Measurements from ENCODE around the gene WDR47.
"Not testable (repeated sequence)": the region's sequence is repeated elsewhere in the genome, so short reads cannot be mapped to it uniquely, and the experiment has no call there.

DNA sequence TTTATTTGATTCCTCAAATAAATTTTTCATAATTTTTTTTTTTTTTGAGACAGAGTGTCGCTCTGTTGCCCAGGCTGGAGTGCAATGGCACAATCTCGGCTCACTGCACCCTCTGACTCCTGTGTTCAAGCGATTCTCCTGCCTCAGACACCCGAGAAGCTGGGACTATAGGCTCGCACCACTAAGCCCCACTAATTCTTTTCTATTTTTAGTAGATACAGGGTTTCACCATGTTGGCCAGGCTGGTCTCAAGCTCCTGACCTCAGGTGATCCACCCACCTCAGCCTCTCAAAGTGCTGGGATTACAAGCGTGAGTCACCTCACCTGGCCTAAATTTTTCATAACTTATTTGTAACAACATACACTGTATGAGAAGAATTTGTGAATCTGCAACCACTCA lies 24.2 kb downstream of the WDR47 start:
- TF ChIP-seq POLR2A (IDR thresholded peaks at IDR 0.05; ENCODE audit: borderline replicate concordance, extremely low read depth, insufficient read depth, insufficient read length); ZNF274 (IDR thresholded peaks at IDR 0.05; ENCODE audit: low read depth, low read length); CEBPB (IDR thresholded peaks at IDR 0.05; ENCODE audit: low read depth); SIN3A (IDR thresholded peaks at IDR 0.05; ENCODE audit: low read depth); SP1 (IDR thresholded peaks at IDR 0.05; ENCODE audit: low read depth); POLR2AphosphoS5 (IDR thresholded peaks at IDR 0.05; ENCODE audit: low read depth, low read length); JUND (IDR thresholded peaks at IDR 0.05); EZH2phosphoT487 (IDR thresholded peaks at IDR 0.05; ENCODE audit: borderline replicate concordance); EGR1 (IDR thresholded peaks at IDR 0.05; ENCODE audit: low read depth); RAD21 (IDR thresholded peaks at IDR 0.05; ENCODE audit: low read depth): not testable (repeated sequence)
- TF ChIP-seq, protein P1, sequence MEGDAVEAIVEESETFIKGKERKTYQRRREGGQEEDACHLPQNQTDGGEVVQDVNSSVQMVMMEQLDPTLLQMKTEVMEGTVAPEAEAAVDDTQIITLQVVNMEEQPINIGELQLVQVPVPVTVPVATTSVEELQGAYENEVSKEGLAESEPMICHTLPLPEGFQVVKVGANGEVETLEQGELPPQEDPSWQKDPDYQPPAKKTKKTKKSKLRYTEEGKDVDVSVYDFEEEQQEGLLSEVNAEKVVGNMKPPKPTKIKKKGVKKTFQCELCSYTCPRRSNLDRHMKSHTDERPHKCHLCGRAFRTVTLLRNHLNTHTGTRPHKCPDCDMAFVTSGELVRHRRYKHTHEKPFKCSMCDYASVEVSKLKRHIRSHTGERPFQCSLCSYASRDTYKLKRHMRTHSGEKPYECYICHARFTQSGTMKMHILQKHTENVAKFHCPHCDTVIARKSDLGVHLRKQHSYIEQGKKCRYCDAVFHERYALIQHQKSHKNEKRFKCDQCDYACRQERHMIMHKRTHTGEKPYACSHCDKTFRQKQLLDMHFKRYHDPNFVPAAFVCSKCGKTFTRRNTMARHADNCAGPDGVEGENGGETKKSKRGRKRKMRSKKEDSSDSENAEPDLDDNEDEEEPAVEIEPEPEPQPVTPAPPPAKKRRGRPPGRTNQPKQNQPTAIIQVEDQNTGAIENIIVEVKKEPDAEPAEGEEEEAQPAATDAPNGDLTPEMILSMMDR (IDR thresholded peaks at IDR 0.05 in 2 of 3, conservative IDR thresholded peaks at IDR 0.05 in 1 of 3; ENCODE audit: borderline replicate concordance in 1 of 3, insufficient read depth in 1 of 3, low read depth in 2 of 3, low read length in 2 of 3) = not testable (repeated sequence)
- TF ChIP-seq, protein P2, sequence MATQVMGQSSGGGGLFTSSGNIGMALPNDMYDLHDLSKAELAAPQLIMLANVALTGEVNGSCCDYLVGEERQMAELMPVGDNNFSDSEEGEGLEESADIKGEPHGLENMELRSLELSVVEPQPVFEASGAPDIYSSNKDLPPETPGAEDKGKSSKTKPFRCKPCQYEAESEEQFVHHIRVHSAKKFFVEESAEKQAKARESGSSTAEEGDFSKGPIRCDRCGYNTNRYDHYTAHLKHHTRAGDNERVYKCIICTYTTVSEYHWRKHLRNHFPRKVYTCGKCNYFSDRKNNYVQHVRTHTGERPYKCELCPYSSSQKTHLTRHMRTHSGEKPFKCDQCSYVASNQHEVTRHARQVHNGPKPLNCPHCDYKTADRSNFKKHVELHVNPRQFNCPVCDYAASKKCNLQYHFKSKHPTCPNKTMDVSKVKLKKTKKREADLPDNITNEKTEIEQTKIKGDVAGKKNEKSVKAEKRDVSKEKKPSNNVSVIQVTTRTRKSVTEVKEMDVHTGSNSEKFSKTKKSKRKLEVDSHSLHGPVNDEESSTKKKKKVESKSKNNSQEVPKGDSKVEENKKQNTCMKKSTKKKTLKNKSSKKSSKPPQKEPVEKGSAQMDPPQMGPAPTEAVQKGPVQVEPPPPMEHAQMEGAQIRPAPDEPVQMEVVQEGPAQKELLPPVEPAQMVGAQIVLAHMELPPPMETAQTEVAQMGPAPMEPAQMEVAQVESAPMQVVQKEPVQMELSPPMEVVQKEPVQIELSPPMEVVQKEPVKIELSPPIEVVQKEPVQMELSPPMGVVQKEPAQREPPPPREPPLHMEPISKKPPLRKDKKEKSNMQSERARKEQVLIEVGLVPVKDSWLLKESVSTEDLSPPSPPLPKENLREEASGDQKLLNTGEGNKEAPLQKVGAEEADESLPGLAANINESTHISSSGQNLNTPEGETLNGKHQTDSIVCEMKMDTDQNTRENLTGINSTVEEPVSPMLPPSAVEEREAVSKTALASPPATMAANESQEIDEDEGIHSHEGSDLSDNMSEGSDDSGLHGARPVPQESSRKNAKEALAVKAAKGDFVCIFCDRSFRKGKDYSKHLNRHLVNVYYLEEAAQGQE (IDR thresholded peaks at IDR 0.05; ENCODE audit: low read depth) = not testable (repeated sequence)
- TF ChIP-seq, protein P3, sequence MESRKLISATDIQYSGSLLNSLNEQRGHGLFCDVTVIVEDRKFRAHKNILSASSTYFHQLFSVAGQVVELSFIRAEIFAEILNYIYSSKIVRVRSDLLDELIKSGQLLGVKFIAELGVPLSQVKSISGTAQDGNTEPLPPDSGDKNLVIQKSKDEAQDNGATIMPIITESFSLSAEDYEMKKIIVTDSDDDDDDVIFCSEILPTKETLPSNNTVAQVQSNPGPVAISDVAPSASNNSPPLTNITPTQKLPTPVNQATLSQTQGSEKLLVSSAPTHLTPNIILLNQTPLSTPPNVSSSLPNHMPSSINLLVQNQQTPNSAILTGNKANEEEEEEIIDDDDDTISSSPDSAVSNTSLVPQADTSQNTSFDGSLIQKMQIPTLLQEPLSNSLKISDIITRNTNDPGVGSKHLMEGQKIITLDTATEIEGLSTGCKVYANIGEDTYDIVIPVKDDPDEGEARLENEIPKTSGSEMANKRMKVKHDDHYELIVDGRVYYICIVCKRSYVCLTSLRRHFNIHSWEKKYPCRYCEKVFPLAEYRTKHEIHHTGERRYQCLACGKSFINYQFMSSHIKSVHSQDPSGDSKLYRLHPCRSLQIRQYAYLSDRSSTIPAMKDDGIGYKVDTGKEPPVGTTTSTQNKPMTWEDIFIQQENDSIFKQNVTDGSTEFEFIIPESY (IDR thresholded peaks at IDR 0.05; ENCODE audit: extremely low read depth, insufficient replicate concordance, low read length) = not testable (repeated sequence)
